UCSD-AML1 (cell line): Measurements from ENCODE around the gene PRKG2.
"Not testable (repeated sequence)": the region's sequence is repeated elsewhere in the genome, so short reads cannot be mapped to it uniquely, and the experiment has no call there.

Experiments
- DNase-seq: peaks from one replicate; lab custom pipeline; 2025; ENCODE audit not compliant: unreplicated experiment; lab: John Stamatoyannopoulos, UW

Gene PRKG2

GRCh38 chr4:81162752-81163458 lies 52.1 kb downstream of the PRKG2 start:
- no peak for DNase-seq

GRCh38 chr4:81153714-81154323 lies 61.2 kb downstream of the PRKG2 start:
- DNase-seq = not testable (repeated sequence)

- no peak for DNase-seq
Observed at GRCh38 chr4:81152839-81153713, 61.9 kb downstream of the PRKG2 start.

DNA sequence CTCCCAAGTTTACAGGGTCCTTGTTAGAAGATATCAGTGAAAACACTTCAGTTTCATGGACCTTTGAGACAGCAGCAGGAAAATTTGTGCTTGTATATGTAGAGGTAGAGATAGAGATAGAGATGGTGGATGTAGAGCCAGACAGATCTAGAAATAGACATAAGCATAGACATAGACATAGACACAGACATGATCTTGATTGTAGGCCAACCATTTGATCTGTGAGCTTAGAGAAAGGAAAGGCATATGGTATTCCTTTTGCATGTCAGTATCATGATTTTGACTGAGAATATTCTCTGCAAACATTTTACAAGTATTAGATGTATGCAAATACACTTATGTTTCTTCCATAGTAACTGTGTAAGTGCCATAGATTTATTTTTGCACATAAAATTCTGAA lies 65.0 kb downstream of the PRKG2 start:
- DNase-seq = no peak

GRCh38 chr4:81148576-81148975 lies 66.4 kb downstream of the PRKG2 start:
- no peak for DNase-seq

- DNase-seq = no peak
Observed at GRCh38 chr4:81146466-81146865, 68.6 kb downstream of the PRKG2 start.

GRCh38 chr4:81143183-81143582 lies 71.8 kb downstream of the PRKG2 start:
- no peak for DNase-seq

DNA sequence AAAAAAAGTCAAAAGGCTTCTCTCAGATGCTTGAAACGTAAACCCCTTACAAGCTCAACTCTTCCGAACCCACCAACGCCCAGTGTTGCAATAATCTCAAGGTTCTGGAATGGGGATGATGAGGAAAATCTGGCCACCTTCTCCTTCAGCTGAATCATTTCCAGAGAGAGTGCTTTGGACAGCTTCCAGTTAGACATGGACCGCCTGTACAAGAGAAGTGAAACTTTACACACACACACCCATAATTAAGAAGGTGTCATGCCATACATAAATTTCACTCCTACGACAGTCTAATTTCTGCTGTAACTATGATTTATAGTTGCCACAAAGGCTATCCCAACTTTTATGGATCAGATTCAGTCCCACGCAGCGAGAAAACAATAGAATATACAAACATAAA lies 72.3 kb downstream of the PRKG2 start:
- DNase-seq = no peak

DNA sequence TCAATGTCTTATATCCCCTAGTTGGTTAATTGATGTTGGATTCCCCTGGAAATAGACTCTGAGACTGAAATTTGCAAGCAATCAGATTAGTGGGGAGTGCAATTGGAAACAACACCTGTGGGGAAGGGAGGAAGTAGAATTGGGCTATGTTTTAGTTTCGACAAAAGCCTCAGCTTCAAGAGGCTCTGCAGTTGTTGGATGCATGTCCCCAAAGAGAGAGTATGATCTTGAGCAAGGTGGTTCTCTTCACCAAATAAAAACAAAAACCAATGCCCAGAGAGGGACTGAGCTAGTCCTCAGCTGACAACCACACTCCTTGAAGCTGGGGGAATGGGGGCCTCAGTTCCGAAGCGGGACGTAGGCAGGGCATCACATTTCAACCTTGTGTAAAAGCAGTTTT lies 77.1 kb downstream of the PRKG2 start:
- DNase-seq = no peak

GRCh38 chr4:81137446-81137845 lies 77.6 kb downstream of the PRKG2 start:
- no peak for DNase-seq

DNA sequence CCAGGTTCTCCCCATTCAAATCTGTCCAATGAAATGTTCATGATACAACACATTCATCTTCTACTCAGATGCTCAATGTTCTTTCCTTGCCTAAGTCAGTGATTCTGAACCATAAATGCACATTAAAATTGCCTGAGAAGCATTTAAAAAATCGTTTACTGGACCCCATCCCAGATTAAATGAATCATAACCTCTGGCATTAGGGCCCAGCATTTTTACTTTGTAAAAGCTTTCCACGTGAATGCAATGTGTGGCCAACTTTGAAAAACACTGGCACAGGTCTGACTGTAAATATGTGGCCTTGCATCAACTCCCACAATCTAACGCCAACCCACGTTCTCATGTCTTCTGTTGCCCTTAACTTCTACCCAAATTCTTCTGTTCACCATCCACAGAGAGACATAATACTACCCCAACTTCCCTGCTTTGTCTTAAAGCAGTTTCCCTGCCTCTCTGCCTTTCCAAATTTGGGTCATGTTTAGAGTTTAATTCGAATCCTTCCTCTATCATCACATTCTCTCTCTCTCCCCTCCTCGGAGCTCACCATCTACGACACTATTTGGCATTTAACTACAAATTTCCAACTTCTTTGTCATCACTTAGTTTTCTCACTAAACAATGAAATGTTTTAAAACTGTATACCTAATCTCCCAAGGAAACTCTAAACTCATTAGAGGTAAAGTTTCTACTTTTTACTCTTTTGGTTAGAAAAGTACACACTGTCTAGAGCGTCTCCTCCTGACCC lies 78.7 kb downstream of the PRKG2 start:
- no peak for DNase-seq

DNA sequence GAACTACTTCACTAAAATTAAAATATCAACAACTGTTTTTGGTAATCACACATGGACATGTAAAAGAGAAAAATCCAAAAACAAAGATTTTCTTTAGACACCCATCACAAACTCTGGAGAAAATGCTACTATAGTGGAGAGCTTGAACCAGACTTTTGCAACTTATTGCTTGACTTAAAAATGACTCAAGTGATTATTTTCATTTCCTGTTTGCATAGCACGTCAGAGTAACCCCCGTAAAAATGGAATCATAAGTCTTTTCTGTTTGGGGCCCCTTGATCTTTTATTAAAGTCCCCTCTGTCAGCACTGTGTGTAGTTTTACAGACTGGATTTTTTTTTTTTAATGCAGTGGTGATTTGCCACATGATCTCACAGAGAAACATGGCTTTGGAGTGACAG lies 79.5 kb downstream of the PRKG2 start:
- DNase-seq = no peak

- DNase-seq = no peak
Observed at GRCh38 chr4:81131563-81131962, 83.5 kb downstream of the PRKG2 start.

- no peak for DNase-seq
Observed at GRCh38 chr4:81131066-81131465, 84.0 kb downstream of the PRKG2 start.

DNA sequence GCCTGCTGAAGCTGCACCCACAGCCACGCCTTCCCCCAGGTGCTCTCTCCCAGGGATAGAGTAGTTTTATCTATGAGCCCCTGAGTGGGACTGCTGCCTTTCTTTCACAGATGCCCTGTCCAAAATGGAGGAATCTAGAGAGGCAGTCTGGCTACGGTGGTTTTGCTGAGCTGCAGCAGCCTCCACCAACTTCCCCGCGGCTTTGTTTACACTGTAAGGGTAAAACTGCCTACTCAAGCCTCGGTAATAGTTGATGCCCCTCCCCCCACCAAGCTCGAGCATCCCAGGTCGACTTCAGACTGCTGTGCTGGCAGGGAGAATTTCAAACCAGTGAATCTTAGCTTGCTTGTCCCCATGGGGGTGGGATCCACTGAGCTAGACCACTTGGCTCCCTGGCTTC lies 84.5 kb downstream of the PRKG2 start:
- no peak for DNase-seq

GRCh38 chr4:81120055-81120454 lies 95.0 kb downstream of the PRKG2 start:
- no peak for DNase-seq

DNA sequence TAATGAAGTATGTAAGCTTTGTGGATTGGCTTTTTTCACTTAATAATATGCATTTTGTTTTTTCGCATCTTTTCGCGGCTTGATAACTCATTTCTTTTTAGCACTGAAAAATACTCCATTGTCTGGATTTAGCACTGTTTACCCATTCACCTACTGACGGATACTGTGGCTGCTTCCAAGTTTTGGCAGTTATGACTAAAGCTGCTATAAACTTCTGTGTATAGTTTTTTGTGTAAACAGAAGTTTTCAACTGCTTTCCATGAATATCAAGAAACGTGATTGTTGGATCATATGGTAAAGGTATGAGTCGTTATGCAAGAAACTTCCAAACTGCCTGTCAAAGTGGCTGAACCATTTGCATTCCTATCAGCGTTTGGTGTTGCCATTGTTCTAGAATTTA lies 96.9 kb downstream of the PRKG2 start:
- no peak for DNase-seq

- no peak for DNase-seq
Observed at GRCh38 chr4:81116566-81116965, 98.5 kb downstream of the PRKG2 start.

DNA sequence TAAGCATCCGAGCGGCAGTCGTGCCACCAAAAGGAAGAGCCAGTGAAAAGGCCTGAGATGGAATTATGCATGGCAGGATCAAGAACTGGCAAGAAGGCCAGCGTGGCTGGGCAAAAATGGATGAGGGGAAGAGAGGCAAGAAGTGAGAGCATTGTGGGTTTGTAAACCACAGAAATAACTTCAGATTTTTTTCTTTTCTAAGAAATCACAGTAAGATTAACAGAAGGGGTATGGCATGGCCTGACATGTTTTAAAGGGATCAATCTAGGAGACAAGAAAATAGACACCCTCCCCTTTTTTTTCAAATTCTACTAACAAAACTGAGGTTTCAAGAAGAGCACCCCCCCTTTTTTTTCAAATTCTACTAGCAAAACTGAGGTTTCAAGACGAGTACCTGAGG lies 102.0 kb downstream of the PRKG2 start:
- DNase-seq = no peak

DNA sequence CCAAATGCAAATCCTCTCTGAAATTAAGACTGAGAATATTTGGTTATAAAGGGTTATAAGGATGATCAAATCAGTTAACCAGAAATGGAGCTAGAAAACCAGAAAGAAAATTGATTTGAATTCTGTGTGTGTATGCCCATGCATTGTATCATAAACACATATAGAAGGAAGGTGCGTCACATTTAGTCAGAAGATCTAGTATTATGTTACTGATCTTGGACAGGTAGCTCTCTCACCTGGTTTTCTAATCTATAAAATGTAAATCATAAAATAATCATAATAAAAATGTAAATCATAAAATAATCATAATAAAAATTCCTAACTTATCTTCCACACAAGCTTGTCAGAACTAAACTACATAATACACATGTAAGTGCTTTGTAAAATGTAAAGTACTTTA lies 105.7 kb downstream of the PRKG2 start:
- DNase-seq = no peak

- DNase-seq = no peak
Observed at GRCh38 chr4:81106150-81106549, 108.9 kb downstream of the PRKG2 start.
